DND-41 (cell line): Measurements from ENCODE around the gene RAI14.

ENCODE experiments used
- ATAC-seq: fragments of 200-7000 bp; cut with Tn5 transposase; 3 replicates; pipeline ENCODE4 v1.9.1; 2021; ENCODE audit warnings: low read depth; ENCODE audit not compliant: insufficient read depth
- DNase-seq: peaks from one replicate; pipeline ENCODE4 v3.0.0-alpha.2; 2020
- H2AFZ ChIP-seq: 2 replicates; pipeline ENCODE4 v1.6.0; 2012; ENCODE audit warnings: low read depth, low read length
- H3K27ac ChIP-seq: 2 replicates; pipeline ENCODE4 v1.5.1; 2012; ENCODE audit warnings: low read length, inconsistent platforms
- H3K27me3 ChIP-seq: fragments of 200-600 bp; sonication (generic); 2 replicates; pipeline ENCODE4 v1.6.0; 2012; ENCODE audit warnings: low read length, mild to moderate bottlenecking, inconsistent platforms; ENCODE audit not compliant: insufficient read depth, poor library complexity
- H3K36me3 ChIP-seq: 2 replicates; pipeline ENCODE4 v1.5.1; 2012; ENCODE audit warnings: low read length, inconsistent platforms; ENCODE audit not compliant: insufficient read depth
- H3K4me1 ChIP-seq: 2 replicates; pipeline ENCODE4 v1.5.1; 2012; ENCODE audit warnings: mild to moderate bottlenecking, low read length; ENCODE audit not compliant: insufficient read depth
- H3K4me2 ChIP-seq: 2 replicates; pipeline ENCODE4 v1.6.0; 2012; ENCODE audit warnings: mild to moderate bottlenecking, moderate library complexity, low read length, inconsistent platforms; ENCODE audit not compliant: insufficient read depth
- H3K4me3 ChIP-seq, 2 experiments: fragments of 200-600 bp in 1 of 2; shearing (Covaris generic) in 1 of 2; 2 replicates each; pipeline ENCODE4 v1.5.1; 2012 to 2016; ENCODE audit warnings: inconsistent platforms in 2 of 2, low read length in 2 of 2, mild to moderate bottlenecking in 2 of 2, low read depth in 1 of 2, moderate library complexity in 1 of 2
- H3K79me2 ChIP-seq: 2 replicates; pipeline ENCODE4 v1.6.0; 2012; ENCODE audit warnings: low read length, inconsistent platforms; ENCODE audit not compliant: insufficient read depth
- H3K9ac ChIP-seq: 2 replicates; pipeline ENCODE4 v1.6.0; 2012; ENCODE audit warnings: low read depth, mild to moderate bottlenecking, inconsistent platforms, low read length, moderate library complexity
- H3K9me3 ChIP-seq: 2 replicates; pipeline ENCODE4 v1.5.1; 2012; ENCODE audit warnings: low read length, moderate library complexity, mild to moderate bottlenecking, inconsistent platforms; ENCODE audit not compliant: insufficient read depth, severe bottlenecking
- H4K20me1 ChIP-seq: 2 replicates; pipeline ENCODE4 v1.6.0; 2012; ENCODE audit warnings: low read length; ENCODE audit not compliant: insufficient read depth
- EZH2 ChIP-seq: IDR thresholded peaks from 3 replicates; pipeline ENCODE4 v1.6.1; 2012; ENCODE audit warnings: borderline replicate concordance, low read depth, mild to moderate bottlenecking, moderate library complexity, low read length, inconsistent platforms; ENCODE audit not compliant: severe bottlenecking
- TF ChIP-seq, protein P1 (sequence below): IDR thresholded peaks from 2 replicates; pipeline ENCODE4 v1.5.1; 2012; ENCODE audit warnings: borderline replicate concordance, low read length, moderate library complexity, mild to moderate bottlenecking; ENCODE audit not compliant: poor library complexity, severe bottlenecking; ENCODE audit errors: extremely low read depth

Gene RAI14

DNA sequence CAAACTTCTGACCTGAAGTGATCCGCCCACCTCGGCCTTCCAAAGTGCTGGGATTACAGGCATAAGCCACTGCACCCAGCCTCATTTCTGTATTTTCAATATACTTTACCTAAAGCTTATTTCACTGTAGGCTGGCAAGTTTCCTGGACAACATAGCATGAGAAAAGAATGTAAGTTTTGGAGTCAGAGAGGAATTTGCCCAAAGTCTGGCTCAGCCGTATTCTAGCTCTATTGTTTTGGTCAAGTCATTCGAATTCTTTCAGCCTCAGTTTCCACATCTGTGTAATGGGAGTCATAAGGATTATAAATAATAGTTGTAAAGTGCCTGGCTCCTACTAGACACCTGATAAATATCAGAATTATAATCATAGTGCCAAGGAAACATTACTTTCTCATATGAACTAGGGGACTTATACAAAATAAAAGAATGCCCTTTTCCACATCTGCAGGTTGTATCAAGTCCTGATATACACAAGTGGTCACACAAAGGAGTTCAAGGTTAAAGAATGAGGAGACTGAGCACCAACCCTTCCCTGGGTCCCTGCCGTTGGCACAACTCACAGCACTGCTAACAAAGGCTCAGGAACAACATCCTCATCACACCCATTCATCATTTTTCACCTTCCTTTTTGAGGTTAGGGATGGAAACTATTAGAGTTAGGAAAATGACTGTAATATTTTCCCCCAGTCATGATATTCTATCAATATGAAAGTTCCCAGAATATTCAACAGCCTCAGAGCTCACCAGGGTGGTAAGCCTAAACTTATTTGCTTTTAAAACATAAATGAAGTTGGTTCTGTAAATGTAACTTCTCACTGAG lies 34.6 kb upstream of the RAI14 start:
- no peaks in the 10 kb centered on the region for H4K20me1 ChIP-seq
- ATAC-seq (no peak), DNase-seq (no peak)
- TF ChIP-seq, protein P1, sequence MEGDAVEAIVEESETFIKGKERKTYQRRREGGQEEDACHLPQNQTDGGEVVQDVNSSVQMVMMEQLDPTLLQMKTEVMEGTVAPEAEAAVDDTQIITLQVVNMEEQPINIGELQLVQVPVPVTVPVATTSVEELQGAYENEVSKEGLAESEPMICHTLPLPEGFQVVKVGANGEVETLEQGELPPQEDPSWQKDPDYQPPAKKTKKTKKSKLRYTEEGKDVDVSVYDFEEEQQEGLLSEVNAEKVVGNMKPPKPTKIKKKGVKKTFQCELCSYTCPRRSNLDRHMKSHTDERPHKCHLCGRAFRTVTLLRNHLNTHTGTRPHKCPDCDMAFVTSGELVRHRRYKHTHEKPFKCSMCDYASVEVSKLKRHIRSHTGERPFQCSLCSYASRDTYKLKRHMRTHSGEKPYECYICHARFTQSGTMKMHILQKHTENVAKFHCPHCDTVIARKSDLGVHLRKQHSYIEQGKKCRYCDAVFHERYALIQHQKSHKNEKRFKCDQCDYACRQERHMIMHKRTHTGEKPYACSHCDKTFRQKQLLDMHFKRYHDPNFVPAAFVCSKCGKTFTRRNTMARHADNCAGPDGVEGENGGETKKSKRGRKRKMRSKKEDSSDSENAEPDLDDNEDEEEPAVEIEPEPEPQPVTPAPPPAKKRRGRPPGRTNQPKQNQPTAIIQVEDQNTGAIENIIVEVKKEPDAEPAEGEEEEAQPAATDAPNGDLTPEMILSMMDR: no peak
- no peak for TF ChIP-seq EZH2
- no peak overlapping the region for H3K4me2 ChIP-seq
- no peaks in the 10 kb centered on the region for H3K79me2 ChIP-seq
- H3K4me3 ChIP-seq: no peak overlapping the region
- no peak overlapping the region for H3K27ac ChIP-seq
- H3K9me3 ChIP-seq: no peaks in the 10 kb centered on the region
- H3K27me3 ChIP-seq: no peaks in the 10 kb centered on the region
- H3K36me3 ChIP-seq: no peaks in the 10 kb centered on the region
- H3K4me1 ChIP-seq: no peaks in the 10 kb centered on the region
- H3K9ac ChIP-seq: no peak overlapping the region
- H2AFZ ChIP-seq: no peak overlapping the region

GRCh38 chr5:34622098-34622400 lies 34.1 kb upstream of the RAI14 start:
- ATAC-seq (no peak), DNase-seq (no peak)
- TF ChIP-seq EZH2: no peak
- TF ChIP-seq, protein P1: no peak
- no peaks in the 10 kb centered on the region for H3K27me3 ChIP-seq
- no peak overlapping the region for H3K27ac ChIP-seq
- no peaks in the 10 kb centered on the region for H3K79me2 ChIP-seq
- no peak overlapping the region for H3K4me2 ChIP-seq
- no peak overlapping the region for H3K4me3 ChIP-seq
- no peaks in the 10 kb centered on the region for H3K4me1 ChIP-seq
- H3K9me3 ChIP-seq: no peaks in the 10 kb centered on the region
- no peak overlapping the region for H2AFZ ChIP-seq
- no peaks in the 10 kb centered on the region for H3K36me3 ChIP-seq
- H3K9ac ChIP-seq: no peak overlapping the region
- no peaks in the 10 kb centered on the region for H4K20me1 ChIP-seq

DNA sequence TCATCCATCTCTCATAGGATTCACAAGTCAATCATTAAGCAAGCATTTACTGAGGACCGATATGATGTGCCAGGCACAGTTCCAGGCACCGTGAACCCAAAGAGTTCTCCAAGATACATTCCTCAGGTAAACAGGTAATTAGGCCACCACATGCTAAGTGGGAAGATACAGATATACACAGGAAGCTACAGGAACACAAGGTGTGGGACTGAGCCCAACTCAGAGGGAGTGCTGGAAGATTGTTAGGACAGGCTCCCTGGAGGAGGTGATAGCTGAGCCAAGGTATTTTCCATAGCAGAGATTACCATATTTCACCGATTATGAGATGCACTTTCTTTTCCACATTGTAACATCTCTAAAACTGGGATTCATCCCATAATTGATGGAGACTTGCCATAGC lies 31.4 kb upstream of the RAI14 start:
- Histone ChIP-seq H3K9me3 (no peaks in the 10 kb centered on the region), H3K27me3 (no peaks in the 10 kb centered on the region), H3K79me2 (no peaks in the 10 kb centered on the region), H3K9ac (no peak overlapping the region), H3K4me3 (no peak overlapping the region), H3K36me3 (no peaks in the 10 kb centered on the region), H3K4me2 (no peak overlapping the region), H2AFZ (no peak overlapping the region), H4K20me1 (no peaks in the 10 kb centered on the region), H3K27ac (no peak overlapping the region), H3K4me1 (no peaks in the 10 kb centered on the region)
- TF ChIP-seq EZH2: no peak
- TF ChIP-seq, protein P1: no peak
- DNase-seq (no peak), ATAC-seq (no peak)
